HG03439 (cell line): ENCODE results near the gene HTR2C.
"Not testable (repeated sequence)": the region's sequence is repeated elsewhere in the genome, so short reads cannot be mapped to it uniquely, and the experiment has no call there.

Source experiments
- ATAC-seq: cut with Tn5 transposase; IDR thresholded peaks from one replicate; pipeline ENCODE4 v1.9.1; 2021; ENCODE audit warnings: mild to moderate bottlenecking, moderate library complexity; ENCODE audit not compliant: unreplicated experiment

The HTR2C gene

DNA sequence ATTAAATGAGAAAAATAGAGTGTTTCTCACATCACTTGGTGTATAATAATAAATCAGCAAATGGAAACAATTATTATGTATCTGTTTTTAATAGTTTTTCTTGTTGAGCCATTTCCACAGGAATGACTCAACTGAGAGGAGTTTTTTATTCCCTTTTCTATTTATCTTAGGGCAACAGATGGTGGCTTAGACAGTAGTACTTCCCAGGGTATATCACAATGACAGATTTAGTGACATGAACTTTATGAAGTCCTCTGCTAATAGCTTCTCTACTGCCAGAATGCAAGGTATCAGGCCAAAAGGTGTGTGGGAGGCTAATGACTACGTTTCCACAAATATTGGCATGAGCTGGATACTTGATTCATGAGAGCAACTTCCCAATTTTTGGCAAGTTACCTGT lies 126.7 kb downstream of the HTR2C start:
- no peak for ATAC-seq

DNA sequence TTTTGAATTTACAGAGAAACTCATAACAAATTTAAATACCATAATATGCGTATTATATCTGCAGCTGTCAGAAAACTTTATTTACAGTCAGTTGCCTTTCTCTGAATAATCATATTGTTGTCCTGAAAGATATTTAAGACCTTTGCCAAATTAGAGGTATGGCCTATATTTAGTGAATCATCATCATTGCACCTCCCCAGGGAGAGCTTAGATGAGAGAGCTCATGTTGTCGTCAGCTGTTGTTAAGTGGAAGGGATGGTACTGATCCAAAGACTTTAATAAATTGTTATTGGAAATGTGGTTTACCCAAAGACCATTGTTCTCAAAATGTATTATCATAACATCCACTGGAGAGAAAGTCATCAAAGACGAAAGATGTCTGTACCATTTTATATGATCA lies 128.6 kb downstream of the HTR2C start:
- ATAC-seq, result no peak

DNA sequence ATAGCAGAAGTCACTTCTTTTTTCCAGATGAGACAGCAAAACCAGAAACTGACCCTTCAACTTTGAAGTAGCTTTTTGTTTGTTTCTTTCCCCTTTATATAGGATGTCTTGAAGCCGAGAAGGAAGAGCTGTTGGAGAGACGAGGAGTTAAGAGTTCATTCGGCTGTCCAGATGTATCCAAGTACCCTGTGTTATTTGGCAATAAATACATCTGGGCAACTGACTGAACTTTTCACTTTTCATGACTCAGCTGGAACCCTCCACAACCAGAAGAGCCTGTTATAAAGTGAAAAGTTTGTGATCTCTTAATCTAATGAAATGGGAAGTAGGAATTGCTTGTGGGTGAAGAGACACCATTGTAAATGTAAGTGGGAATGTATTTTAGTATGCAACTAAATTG lies 131.2 kb downstream of the HTR2C start:
- ATAC-seq, result no peak

DNA sequence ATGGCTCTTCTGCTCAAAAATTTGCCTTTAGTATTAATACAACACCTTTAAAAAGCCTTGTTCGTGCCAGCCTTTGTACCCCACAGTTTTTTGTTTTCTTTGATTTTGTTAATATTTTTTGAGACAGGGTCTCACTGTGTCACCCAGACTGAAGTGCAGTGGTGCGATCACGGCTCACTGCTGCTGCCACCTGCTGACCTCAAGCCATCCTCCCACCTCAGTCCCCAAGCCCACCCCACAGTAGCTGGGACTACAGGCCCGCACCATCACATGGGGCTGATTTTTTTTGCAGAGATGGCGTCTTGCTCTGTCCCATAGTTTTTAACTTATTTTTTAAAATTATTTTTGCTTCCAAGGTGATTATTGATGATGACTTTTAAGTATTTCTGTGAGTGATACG lies 134.0 kb downstream of the HTR2C start:
- no peak for ATAC-seq

DNA sequence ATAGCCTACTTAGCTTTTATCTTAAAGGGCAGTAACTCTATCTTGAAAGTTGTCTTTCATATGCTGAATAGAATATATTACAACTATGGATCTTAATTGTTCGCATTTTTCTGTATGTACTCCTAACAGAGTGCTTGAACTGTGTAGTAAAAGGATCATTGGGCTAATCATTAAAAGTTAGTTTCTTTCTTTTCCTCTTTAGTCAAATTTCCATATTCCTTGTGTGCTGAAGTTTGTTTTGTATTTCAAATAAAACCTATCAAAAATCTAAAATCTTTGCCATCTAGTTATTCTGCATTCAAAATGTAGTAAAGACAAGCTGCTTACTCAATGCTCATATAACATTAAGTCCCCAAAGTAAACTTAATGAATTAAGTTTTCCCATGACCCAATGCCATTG lies 182.7 kb downstream of the HTR2C start:
- ATAC-seq, result no peak

DNA sequence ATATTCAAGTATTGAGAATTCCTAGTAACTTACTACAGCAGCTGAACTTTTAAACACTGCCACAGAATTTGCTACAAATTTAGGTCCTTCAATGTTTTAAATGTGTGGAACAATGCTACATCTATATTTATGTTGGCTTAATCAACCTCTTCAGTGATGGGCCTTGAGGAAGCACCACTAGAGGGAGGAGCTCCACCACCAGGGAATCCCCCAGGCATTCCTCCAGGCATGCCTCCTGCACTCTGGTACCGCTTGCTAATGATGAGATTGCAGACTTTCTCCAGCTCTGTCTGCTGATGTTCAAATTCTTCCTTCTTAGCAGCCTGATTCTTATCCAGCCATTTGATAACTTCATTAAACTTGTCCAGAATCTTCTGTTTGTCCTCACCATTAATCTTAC lies 190.8 kb downstream of the HTR2C start:
- no peak for ATAC-seq

DNA sequence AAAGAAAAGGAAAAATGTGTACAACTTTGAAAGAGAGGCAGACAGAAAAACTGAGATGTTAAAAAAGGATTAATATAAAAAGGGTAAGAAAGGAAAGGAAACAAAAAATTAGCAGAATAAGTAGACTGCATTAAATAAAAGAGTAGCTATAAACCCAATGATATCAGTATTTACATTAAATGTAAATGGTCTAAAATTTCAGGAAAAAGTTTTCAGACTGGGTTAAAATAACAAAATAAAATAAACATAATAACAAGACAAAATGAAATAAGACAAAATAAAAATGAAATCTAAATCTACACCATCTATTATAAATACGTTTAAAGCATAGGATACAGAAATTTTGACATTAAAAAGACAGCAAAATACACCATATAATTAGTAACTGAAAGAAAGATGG lies 199.0 kb downstream of the HTR2C start:
- no peak for ATAC-seq

DNA sequence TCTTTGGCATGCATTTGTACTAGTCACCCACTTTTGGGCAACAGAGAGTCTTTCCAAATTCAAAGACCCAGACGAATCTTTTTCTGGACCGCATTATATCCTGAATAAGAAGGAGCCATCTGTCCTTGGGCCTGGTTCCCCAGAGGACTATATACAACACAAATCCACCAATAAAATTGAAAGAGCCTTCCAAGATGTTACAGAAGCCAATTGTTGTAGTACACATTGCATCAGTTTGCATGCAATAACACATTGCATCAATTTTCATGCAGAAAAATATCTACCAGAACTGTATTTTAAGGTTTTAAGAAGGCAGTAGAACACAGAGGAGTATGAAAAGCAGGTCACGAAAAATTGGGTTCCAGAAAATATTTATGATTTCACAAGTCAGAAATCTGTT lies 203.2 kb downstream of the HTR2C start:
- ATAC-seq, result no peak

DNA sequence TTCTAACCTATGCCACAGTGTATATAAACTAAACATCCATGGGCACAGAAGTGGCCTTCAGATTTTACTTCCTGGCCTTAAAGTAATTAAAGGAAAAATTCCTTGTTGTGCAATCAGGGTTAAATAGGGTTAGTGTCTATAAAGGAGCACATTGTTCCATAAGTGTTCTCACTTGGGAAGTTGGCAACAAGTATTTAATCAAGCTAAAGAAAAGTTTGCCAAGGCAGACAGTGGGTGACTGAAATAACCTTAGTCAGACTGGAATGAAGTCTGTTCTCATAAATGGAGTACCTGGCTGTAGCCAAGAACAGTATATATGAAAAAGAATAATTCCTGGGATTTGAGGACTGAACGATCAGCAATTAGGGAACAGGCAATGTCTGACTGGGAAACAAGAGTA lies 213.6 kb downstream of the HTR2C start:
- no peak for ATAC-seq

DNA sequence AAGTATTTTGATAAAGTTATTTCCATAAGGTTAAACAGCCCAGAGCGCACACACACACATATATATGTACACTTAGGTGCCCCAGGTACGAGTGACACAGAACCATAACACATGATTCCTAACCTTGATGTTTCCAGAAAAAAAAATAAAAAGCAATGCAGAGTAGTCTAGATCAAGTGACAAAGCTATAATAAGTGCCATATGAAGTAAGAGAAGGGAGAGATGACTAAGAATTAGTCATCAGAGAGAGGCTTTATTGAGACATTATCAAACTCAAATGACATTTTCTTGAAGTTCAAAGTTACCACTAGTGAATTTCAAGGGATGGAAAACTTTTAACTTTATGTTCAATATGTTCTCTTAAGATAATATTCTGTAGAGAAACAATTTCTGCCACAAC lies 215.0 kb downstream of the HTR2C start:
- no peak for ATAC-seq

DNA sequence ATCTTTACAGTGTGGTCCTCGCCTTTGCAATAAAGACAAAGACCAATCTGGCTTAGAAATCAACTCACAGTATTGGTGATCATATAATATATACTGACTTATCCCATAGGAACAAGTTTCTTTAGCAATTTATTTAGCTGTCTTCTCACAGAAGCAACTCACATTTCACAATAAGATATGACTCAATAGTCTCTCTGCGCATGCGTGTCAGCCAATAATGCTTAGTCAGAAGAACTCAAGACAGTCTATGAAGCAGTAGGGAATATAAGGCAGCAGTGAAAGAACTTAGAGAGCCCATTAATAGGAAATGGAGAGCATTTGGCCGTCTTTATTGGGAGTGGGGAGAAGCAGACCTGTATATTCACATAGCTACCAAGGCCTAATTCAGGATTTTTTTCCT lies 216.8 kb downstream of the HTR2C start:
- no peak for ATAC-seq

DNA sequence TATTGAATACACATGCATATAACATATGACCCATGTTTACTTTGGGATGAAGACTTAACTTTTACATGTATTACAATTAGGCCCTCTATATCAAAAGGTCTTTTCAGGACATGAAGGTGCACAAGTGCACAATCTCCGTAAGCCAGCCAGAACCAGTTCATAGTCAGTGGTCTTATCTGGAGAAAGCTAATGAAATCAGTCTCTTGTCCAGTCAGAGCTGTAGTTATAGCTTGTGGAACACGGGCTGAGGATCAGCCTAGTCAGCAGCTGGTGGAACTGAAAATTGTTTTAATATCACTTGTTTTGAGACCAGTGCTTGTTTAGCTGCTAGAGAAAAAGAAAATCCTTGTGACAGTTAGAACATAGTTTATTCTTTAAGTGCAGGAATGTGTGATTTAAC lies 235.6 kb downstream of the HTR2C start:
- ATAC-seq, result no peak

DNA sequence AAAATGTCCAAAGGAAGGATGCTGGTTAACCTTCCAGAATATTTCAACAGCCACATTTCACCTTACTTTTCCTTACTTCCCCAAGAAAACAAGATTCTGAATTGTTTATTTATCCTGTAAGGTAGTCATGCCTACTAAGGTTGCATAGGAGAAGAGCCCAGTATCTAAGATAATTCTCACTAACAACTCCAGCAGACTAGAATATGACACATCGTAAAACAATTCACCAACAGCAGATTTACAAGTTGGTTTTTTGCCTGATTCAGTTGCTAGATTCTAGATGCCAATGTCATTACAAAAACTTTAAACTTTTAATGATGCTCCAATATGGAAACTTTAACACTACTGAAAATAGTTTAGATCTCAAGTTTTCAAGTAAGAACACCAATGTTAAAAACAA lies 257.2 kb downstream of the HTR2C start:
- ATAC-seq, result no peak

DNA sequence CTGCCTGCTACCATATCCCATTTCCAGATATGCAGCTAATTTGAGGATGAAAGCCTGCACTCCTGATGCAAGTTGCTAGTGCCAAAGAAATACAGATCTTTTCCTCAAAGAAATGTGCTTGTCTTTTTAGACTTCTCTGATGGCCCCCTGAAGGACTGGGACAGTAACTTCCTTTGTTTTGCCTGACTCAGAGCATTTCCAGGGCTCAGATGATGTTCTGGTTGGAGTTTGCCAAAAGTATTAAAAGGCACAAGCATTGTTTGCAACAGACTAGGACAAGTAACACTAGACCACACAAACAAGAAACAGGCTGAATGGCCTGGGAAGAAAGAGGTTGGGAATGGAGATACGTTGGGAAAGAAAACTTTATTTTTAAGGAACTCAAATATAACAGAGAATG lies 258.3 kb downstream of the HTR2C start:
- no peak for ATAC-seq

DNA sequence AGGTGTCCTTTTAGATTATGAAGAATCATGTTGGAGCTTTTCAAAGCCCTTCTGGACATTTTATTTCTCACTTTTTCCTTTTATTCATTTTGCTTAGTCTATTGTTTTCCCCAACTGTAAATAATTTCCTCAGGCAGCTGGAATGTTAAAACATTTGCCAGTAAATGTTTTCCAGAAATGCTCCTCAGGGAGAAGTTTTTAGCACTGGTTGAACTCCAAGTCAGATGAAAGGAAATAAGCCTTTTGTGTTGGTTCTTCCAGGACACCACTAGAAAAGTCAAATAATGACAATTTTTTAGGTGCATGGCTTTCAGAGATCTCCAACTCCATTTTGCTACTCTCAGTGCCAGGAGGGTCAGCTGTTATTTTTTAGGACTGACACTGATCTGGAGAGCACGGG lies 305.6 kb downstream of the HTR2C start:
- no peak for ATAC-seq

DNA sequence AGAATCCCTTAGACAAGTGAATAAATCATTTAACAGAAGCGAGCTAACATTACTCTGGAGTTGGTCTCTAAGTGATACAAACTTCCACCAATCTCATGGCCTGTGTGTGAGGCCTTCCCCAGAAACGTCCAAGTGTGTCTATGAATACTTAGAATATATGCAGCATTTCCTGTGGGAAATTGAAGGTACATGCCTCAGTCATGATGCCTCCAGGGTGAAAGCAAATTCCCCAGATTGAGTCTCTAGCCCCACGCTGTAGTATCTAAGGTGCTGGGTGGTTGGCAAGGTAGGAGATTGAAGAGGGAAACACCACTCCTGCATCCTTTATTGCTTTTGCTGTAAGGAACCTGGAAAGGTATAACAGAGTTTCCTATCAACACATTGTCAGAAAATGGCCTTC lies 319.7 kb downstream of the HTR2C start:
- no peak for ATAC-seq

DNA sequence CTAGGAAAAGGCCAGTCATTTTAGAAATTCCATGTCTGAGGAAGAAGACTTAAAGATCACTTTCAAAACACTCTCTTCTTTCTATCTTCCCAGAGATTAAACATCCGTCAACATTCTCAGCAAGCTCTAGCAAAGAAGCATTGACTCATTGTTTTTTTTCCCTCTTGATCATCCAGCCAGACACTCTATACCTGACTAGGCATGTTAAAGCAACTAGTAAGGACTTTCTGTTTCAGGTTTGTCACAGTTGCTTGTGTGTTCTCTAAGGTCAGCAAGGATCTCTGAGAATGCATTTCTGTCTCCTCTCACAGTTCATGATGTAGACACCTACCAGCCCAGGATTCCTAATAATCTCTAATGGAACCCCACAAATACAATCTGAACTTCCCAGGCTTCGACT lies 321.4 kb downstream of the HTR2C start:
- no peak for ATAC-seq

DNA sequence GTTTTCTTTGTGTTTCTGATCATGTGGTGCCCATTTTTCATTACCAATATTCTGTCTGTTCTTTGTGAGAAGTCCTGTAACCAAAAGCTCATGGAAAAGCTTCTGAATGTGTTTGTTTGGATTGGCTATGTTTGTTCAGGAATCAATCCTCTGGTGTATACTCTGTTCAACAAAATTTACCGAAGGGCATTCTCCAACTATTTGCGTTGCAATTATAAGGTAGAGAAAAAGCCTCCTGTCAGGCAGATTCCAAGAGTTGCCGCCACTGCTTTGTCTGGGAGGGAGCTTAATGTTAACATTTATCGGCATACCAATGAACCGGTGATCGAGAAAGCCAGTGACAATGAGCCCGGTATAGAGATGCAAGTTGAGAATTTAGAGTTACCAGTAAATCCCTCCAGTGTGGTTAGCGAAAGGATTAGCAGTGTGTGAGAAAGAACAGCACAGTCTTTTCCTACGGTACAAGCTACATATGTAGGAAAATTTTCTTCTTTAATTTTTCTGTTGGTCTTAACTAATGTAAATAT lies 323.2 kb downstream of the HTR2C start:
- ATAC-seq, result no peak

DNA sequence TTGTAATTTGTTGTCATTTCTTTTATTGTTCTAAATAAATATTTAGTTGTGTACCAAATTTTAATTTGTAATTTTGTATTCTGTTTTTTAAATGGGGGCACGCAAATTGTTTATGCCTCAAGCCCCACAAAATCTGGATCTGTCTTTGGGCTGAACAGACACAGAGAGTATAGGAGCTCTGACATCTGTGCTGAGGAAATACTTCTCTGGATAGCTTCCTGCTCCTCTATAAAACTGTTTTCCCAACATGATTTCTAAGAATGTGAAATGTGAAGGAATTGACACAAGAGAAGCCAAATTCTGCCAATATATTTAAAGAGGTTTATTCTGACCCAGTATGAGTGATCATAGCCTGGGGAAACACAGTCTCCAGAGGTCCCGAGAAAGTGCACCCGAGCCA lies 340.5 kb downstream of the HTR2C start:
- no peak for ATAC-seq

DNA sequence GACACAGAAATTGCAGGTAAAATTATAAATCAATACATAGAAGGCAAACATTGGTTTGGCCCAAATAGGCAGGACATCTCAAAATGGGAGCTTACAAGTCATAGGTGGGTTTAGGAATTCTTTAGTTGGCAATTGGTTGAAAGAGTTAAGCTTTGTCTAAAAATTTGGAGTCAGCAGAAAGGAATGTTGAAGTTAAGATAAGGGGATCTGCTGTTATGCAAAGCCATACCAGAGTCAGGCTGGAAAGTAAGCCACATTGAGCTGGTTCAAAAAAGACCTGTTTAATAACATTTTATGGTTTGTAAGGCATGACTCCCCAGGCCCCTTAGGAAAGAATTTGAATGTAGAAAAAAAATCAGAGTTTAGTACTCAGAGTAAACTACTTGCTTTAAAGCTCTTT lies 341.0 kb downstream of the HTR2C start:
- ATAC-seq, result no peak

DNA sequence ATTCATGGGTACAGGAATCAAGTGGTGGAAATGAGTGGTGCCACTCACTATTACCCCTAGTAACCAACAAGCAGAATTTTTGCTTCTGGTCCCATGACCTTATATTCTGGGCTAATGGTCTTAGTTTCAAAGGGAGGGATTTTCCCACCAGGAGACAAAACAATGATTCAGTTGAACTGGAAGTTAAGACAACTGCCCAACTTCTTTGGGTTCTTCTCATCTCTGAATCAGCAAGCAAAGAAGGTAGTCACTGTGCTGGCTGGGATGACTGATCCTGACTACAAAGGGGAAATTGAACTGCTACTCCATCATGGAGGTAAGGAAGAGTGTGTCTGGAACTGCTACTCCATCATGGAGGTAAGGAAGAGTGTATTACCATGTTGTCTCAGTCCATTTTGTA lies 346.3 kb downstream of the HTR2C start:
- ATAC-seq, result no peak

DNA sequence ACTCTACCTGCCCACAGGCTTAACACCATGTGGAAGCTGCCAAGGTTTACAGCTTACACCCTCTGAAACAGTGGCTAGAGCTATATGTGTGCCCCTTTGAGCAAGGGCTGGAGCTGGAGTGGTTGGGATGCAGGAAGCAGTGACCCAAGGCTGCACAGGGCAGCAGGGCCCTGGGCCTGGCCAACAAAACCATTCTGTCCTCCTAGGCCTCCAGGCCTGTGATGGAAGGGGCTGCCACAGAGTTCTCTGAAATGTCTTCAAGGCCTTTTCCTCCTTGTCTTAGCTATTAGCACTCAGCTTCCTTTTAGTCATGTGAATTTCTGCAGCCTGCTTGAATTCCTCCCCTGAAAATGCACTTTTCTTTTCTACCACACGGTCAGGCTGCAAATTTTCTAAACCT lies 348.7 kb downstream of the HTR2C start:
- no peak for ATAC-seq

DNA sequence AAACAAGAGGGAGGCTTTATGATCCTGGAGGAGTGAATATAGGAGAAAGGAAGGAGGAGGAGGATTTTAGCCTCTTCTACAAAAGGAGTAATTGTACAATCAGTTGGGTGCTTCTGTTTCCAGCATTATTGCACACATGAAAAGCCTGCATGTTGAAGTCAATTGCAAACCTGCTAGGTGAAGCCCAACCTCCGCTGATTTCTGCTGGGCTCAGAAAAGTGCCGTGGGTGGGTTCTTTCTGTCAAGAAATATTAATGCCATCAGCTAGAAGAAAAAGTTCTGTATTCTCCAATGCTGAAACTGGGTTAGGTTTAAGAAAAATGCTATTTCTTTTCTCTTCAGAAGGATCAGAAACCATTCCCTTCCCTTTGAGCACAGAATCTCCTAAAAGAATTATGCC lies 349.4 kb downstream of the HTR2C start:
- not testable (repeated sequence) for ATAC-seq

DNA sequence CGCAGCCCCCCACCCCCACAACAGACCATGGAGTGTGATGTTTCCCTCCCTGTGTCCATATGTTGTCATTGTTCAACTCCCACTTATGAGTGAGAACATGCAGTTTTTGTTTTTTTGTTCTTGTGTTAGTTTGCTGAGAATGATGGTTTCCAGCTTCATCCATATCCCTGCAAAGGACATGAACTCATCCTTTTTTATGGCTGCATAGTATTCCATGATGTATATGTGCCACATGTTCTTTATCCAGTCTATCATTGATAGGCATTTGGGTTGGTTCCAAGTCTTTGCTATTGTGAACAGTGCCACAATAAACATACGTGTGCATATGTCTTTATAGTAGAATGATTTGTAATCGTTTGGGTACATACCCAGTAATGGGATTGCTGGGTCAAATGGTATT lies 353.2 kb downstream of the HTR2C start:
- ATAC-seq, result not testable (repeated sequence)
